WERI-Rb-1 (cell line): ENCODE results near the gene ACACA.

ENCODE experiments used
- DNase-seq: peaks from one replicate; pipeline ENCODE4 v3.0.0-alpha.2; 2020
- H3K27ac ChIP-seq: fragments of 250-450 bp; sonication (Bioruptor Pico); 2 replicates; pipeline ENCODE4 v1.5.1; 2020; ENCODE audit warnings: mild to moderate bottlenecking, moderate library complexity
- H3K27me3 ChIP-seq: fragments of 250-450 bp; sonication (Bioruptor Pico); 2 replicates; pipeline ENCODE4 v1.5.1; 2021; ENCODE audit warnings: mild to moderate bottlenecking, low read depth, moderate library complexity; ENCODE audit not compliant: insufficient read depth, severe bottlenecking
- H3K36me3 ChIP-seq: fragments of 250-450 bp; sonication (Bioruptor Pico); 2 replicates; pipeline ENCODE4 v1.5.1; 2020; ENCODE audit warnings: mild to moderate bottlenecking, moderate library complexity
- H3K4me3 ChIP-seq: 2 replicates; pipeline ENCODE4 v1.5.1; 2011; ENCODE audit warnings: low read depth, mild to moderate bottlenecking, control low read depth, low read length
- H3K9me3 ChIP-seq: fragments of 250-450 bp; sonication (Bioruptor Pico); 2 replicates; pipeline ENCODE4 v1.5.1; 2021; ENCODE audit warnings: mild to moderate bottlenecking, moderate library complexity; ENCODE audit not compliant: severe bottlenecking
- CTCF ChIP-seq: IDR thresholded peaks from 2 replicates; pipeline ENCODE4 v1.5.1; 2011; ENCODE audit warnings: low read depth, mild to moderate bottlenecking, control low read depth, inconsistent platforms, low read length

Gene ACACA

GRCh38 chr17:37086948-37087347, 319.7 kb downstream of the ACACA start:
- Histone ChIP-seq H3K27ac (no peak overlapping the region), H3K36me3 (peaks cover 33% of the 10 kb centered on the region), H3K27me3 (no peaks in the 10 kb centered on the region), H3K9me3 (no peaks in the 10 kb centered on the region), H3K4me3 (no peak overlapping the region)
- no peak for DNase-seq
- no peak for TF ChIP-seq CTCF

GRCh38 chr17:37086334-37086733, 320.3 kb downstream of the ACACA start:
- DNase-seq: no peak
- Histone ChIP-seq H3K9me3 (no peaks in the 10 kb centered on the region), H3K27ac (no peak overlapping the region), H3K36me3 (peaks cover 33% of the 10 kb centered on the region), H3K27me3 (no peaks in the 10 kb centered on the region), H3K4me3 (no peak overlapping the region)
- no peak for TF ChIP-seq CTCF

DNA sequence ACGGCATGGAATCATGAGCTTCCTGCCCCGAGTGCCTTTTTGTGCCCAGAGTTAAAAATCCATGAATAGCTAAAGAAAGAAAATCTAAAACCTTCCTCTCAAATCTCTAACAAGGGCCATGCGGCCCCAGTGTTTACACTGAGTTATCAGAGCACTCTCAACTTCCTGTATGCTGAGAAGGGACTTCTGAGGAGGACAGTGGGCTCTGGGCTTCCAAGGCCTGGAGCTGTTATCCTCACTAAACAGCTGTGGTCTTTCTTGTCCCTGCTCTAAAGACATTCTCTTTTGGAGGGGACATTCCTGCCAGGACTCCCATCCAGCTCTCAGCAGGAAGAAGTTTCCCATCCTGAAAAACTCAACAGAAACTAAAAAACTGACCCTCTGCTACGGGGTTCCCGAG, 322.3 kb downstream of the ACACA start:
- Histone ChIP-seq H3K9me3 (no peaks in the 10 kb centered on the region), H3K27me3 (no peaks in the 10 kb centered on the region), H3K27ac (no peak overlapping the region), H3K4me3 (no peak overlapping the region), H3K36me3 (peaks cover 33% of the 10 kb centered on the region)
- no peak for TF ChIP-seq CTCF
- no peak for DNase-seq

DNA sequence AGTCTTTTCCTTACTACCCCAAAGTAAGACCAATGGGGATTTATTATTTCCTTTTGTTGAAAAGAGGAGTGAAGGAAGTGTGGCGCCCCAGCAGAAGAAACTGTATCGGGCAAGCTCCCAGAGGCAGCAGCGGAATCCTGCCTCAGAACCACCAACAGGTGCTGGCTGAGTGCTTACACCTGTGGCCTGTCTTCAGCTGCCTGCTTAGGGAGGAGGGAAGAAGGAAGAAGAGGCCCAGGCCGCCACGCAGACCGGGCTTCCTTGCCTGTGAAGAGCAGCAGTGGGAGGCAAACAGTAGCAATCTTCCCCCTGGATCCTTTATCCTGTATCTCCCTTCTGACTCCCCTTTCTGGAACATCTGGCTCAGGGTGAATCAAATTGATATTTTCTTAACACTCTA, 323.2 kb downstream of the ACACA start:
- Histone ChIP-seq H3K27ac (no peak overlapping the region), H3K4me3 (no peak overlapping the region), H3K9me3 (no peaks in the 10 kb centered on the region), H3K27me3 (no peaks in the 10 kb centered on the region), H3K36me3 (peaks cover 33% of the 10 kb centered on the region)
- TF ChIP-seq CTCF: no peak
- no peak for DNase-seq

DNA sequence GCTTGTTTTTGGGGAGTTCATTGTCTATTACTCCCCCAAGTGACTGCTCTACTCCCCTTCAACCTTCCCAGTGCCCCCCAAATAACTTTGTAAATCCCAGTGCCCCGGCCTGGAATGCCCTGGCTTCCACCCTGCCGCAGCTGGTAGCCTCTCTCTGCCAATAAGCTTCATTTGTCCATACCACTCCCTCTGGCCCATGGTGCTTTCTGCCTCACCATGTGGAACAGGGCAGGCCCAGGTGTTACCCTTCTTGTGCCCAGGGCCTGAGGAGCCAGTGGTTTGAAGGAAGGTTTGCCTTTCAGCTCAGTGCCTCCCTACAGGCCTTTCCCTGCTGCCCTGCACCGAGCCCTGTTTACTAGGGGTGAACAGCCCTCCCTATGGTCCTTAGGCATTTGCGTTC, 323.7 kb downstream of the ACACA start:
- peaks cover 33% of the 10 kb centered on the region for H3K36me3 ChIP-seq
- TF ChIP-seq CTCF: no peak
- no peaks in the 10 kb centered on the region for H3K27me3 ChIP-seq
- H3K27ac ChIP-seq: no peak overlapping the region
- H3K9me3 ChIP-seq: no peaks in the 10 kb centered on the region
- H3K4me3 ChIP-seq: no peak overlapping the region
- DNase-seq: no peak

- Histone ChIP-seq H3K9me3 (no peaks in the 10 kb centered on the region), H3K27ac (no peak overlapping the region), H3K4me3 (no peak overlapping the region), H3K36me3 (peaks cover 27% of the 10 kb centered on the region), H3K27me3 (no peaks in the 10 kb centered on the region)
- no peak for DNase-seq
- TF ChIP-seq CTCF: no peak
Measured at GRCh38 chr17:37082311-37082860, 324.2 kb downstream of the ACACA start.
